CD4-positive, alpha-beta T cell treated with Interleukin-4 for 1 hour (primary cell): Measurements from ENCODE around the gene ZNF628.
A peak's percentile ranks its signal among the peaks of the same experiment; 100 is the strongest.

Experiments
- DNase-seq, 2 donors: peaks; one replicate each; pipeline ENCODE4 v3.0.0-alpha.2; 2020 to 2022

Gene ZNF628

GRCh38 chr19:55465460-55466240 is 10.8 kb upstream of the ZNF628 start:
- no peak for DNase-seq

- no peak for DNase-seq
Measured at GRCh38 chr19:55466241-55466614, 10.2 kb upstream of the ZNF628 start.

GRCh38 chr19:55467236-55468053 is 9.0 kb upstream of the ZNF628 start:
- peak; percentile 58 to 59 for DNase-seq

GRCh38 chr19:55468054-55468393 is 8.4 kb upstream of the ZNF628 start:
- DNase-seq, result no peak

GRCh38 chr19:55471266-55471665 is 5.2 kb upstream of the ZNF628 start:
- DNase-seq, result no peak

- no peak for DNase-seq
Measured at GRCh38 chr19:55472463-55472862, 4.0 kb upstream of the ZNF628 start.

- DNase-seq, result no peak
Measured at GRCh38 chr19:55473225-55474012, 3.0 kb upstream of the ZNF628 start.

- no peak for DNase-seq
Measured at GRCh38 chr19:55474269-55475265, 1.9 kb upstream of the ZNF628 start.

GRCh38 chr19:55477905-55478304 is 1.5 kb downstream of the ZNF628 start:
- no peak for DNase-seq

- no peak for DNase-seq
Measured at GRCh38 chr19:55478364-55478763, 1.9 kb downstream of the ZNF628 start.

- no peak for DNase-seq
Measured at GRCh38 chr19:55479045-55479444, 2.6 kb downstream of the ZNF628 start.

- no peak for DNase-seq
Measured at GRCh38 chr19:55479451-55480230, 3.2 kb downstream of the ZNF628 start.

GRCh38 chr19:55481148-55481793 is 4.9 kb downstream of the ZNF628 start:
- no peak for DNase-seq

GRCh38 chr19:55481794-55482155 is 5.4 kb downstream of the ZNF628 start:
- DNase-seq, result no peak

GRCh38 chr19:55482156-55482961 is 5.9 kb downstream of the ZNF628 start:
- DNase-seq, result no peak

GRCh38 chr19:55482967-55483705 is 6.7 kb downstream of the ZNF628 start:
- DNase-seq, result no peak

- no peak for DNase-seq
Measured at GRCh38 chr19:55483706-55484592, 7.5 kb downstream of the ZNF628 start.
